Endodermal cell (in vitro differentiated cells): Measurements from ENCODE around the gene COQ2. TPM values are rescaled to one million over a fixed set of nuclear protein-coding genes. Genes with fewer than 3 reads are reported as not detected.

Experiments
- DNase-seq: peaks from one replicate; pipeline ENCODE4 v3.0.0-alpha.2; 2017
- H3K27ac ChIP-seq: 2 replicates; pipeline ENCODE4 v1.5.1; 2013; ENCODE audit warnings: mild to moderate bottlenecking, low read depth, low read length, moderate library complexity
- H3K27me3 ChIP-seq: 2 replicates; pipeline ENCODE4 v1.6.1; 2013; ENCODE audit warnings: mild to moderate bottlenecking, low read length, moderate library complexity; ENCODE audit not compliant: insufficient read depth, control insufficient read depth, poor library complexity, severe bottlenecking
- H3K36me3 ChIP-seq: 2 replicates; pipeline ENCODE4 v1.7.0; 2013; ENCODE audit warnings: mild to moderate bottlenecking, low read length, moderate library complexity; ENCODE audit not compliant: control insufficient read depth, insufficient read depth
- H3K4me1 ChIP-seq: one replicate; pipeline ENCODE4 v1.7.0; 2013; ENCODE audit warnings: low read length; ENCODE audit not compliant: control insufficient read depth, insufficient read depth
- H3K4me3 ChIP-seq: 2 replicates; pipeline ENCODE4 v1.5.1; 2013; ENCODE audit warnings: mild to moderate bottlenecking, low read length, moderate library complexity
- H3K9ac ChIP-seq: 2 replicates; pipeline ENCODE4 v1.6.1; 2013; ENCODE audit warnings: mild to moderate bottlenecking, low read length, moderate library complexity; ENCODE audit not compliant: poor library complexity, severe bottlenecking; ENCODE audit errors: extremely low read depth
- H3K9me3 ChIP-seq: 2 replicates; pipeline ENCODE4 v1.6.1; 2013; ENCODE audit warnings: mild to moderate bottlenecking, low read length, moderate library complexity; ENCODE audit not compliant: control insufficient read depth
- H3K27ac Mint-ChIP-seq: 2 replicates; pipeline ENCODE4 v1.8.0; 2020; ENCODE audit warnings: mixed read lengths
- H3K27me3 Mint-ChIP-seq: 2 replicates; pipeline ENCODE4 v1.8.0; 2021; ENCODE audit warnings: mild to moderate bottlenecking, mixed read lengths; ENCODE audit not compliant: insufficient read depth
- H3K36me3 Mint-ChIP-seq: 2 replicates; pipeline ENCODE4 v1.8.0; 2020; ENCODE audit warnings: low read depth, mixed read lengths
- H3K4me1 Mint-ChIP-seq: 2 replicates; pipeline ENCODE4 v1.8.0; 2020; ENCODE audit warnings: mixed read lengths
- H3K4me3 Mint-ChIP-seq: 2 replicates; pipeline ENCODE4 v1.8.0; 2020; ENCODE audit warnings: mild to moderate bottlenecking, moderate library complexity, mixed read lengths
- H3K9me3 Mint-ChIP-seq: 2 replicates; pipeline ENCODE4 v1.8.0; 2020; ENCODE audit warnings: mild to moderate bottlenecking, mixed read lengths
- WGBS, 2 experiments: methylation state at CpG; one replicate each; pipeline versions ENCODE4 v1.1.5 to v1.1.7; 2013; ENCODE audit warnings: missing lambda C conversion rate in 2 of 2, mixed read lengths in 1 of 2; ENCODE audit not compliant: insufficient coverage in 1 of 2, insufficient read length in 1 of 2; 5-methylcytosine and 5-hydroxymethylcytosine counted together
- total RNA-seq, 2 donors: library from RNA; stranded (reverse); fragmentation: NEBNext Ultra II Directional in 1 of 2; extraction: Animal tissue kit (Norgen Biotek cat#: 25700) in 1 of 2; gene quantifications; 2 replicates in 1 of 2; 3 replicates in 1 of 2; pipeline ENCODE4 v1.2.1, GENCODE V29; 2021
- TF ChIP-seq, protein P1 (sequence below): fragments of 200-600 bp; sonication (generic); conservative IDR thresholded peaks from 2 replicates; pipeline ENCODE4 v1.5.0; 2021; ENCODE audit warnings: antibody characterized with exemption, mild to moderate bottlenecking

The COQ2 gene
- total RNA-seq, 2 donors from 2014 or later: 17.7 to 18.4 TPM

- H3K27ac ChIP-seq: no peak overlapping the region
- no peaks in the 10 kb centered on the region for H3K27me3 Mint-ChIP-seq
- H3K4me3 ChIP-seq: no peak overlapping the region
- H3K9me3 ChIP-seq: peaks cover 6% of the 10 kb centered on the region
- 93 to 97% methylated on average over 6 to 10 of the region's 10 CpGs for WGBS, 2 experiments
- no peak for DNase-seq
- no peaks in the 10 kb centered on the region for H3K27me3 ChIP-seq
- peaks cover 14% of the 10 kb centered on the region for H3K4me1 Mint-ChIP-seq
- no peaks in the 10 kb centered on the region for H3K36me3 Mint-ChIP-seq
- peaks cover 3% of the 10 kb centered on the region for H3K9me3 Mint-ChIP-seq
- no peak overlapping the region for H3K4me3 Mint-ChIP-seq
- TF ChIP-seq, protein P1, sequence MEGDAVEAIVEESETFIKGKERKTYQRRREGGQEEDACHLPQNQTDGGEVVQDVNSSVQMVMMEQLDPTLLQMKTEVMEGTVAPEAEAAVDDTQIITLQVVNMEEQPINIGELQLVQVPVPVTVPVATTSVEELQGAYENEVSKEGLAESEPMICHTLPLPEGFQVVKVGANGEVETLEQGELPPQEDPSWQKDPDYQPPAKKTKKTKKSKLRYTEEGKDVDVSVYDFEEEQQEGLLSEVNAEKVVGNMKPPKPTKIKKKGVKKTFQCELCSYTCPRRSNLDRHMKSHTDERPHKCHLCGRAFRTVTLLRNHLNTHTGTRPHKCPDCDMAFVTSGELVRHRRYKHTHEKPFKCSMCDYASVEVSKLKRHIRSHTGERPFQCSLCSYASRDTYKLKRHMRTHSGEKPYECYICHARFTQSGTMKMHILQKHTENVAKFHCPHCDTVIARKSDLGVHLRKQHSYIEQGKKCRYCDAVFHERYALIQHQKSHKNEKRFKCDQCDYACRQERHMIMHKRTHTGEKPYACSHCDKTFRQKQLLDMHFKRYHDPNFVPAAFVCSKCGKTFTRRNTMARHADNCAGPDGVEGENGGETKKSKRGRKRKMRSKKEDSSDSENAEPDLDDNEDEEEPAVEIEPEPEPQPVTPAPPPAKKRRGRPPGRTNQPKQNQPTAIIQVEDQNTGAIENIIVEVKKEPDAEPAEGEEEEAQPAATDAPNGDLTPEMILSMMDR: no peak
- no peaks in the 10 kb centered on the region for H3K4me1 ChIP-seq
- H3K36me3 ChIP-seq: no peaks in the 10 kb centered on the region
- H3K9ac ChIP-seq: no peak overlapping the region
- no peak overlapping the region for H3K27ac Mint-ChIP-seq
Measured at GRCh38 chr4:83216959-83217683, 67.5 kb downstream of the COQ2 start.

DNA sequence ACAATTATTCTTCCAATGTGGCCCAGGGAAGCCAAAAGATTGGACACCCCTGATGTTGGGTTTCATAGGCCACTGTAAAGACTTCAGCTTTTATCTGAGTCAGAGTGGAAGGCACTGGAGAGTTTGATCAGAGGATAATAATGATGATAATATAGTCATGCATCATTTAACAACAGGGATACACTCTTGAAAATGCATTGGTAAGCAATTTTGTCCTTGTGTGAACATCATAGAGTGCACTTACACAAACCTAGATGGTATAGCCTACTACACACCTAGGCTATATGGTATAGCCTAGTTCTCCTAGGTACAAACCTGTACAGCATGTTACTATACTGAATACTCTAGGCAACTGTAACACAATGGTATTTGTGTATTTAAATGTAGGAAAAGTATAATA is 70.5 kb downstream of the COQ2 start:
- H3K27me3 Mint-ChIP-seq: no peaks in the 10 kb centered on the region
- no peak for DNase-seq
- H3K36me3 Mint-ChIP-seq: no peaks in the 10 kb centered on the region

More for the DNA sequence above, 70.5 kb downstream of the COQ2 start:
- H3K4me3 ChIP-seq: no peak overlapping the region
- no peak overlapping the region for H3K4me3 Mint-ChIP-seq
- no peak overlapping the region for H3K27ac Mint-ChIP-seq
- H3K9me3 Mint-ChIP-seq: peaks cover 11% of the 10 kb centered on the region
- TF ChIP-seq, protein P1: no peak
- H3K9ac ChIP-seq: no peak overlapping the region
- H3K27ac ChIP-seq: no peak overlapping the region
- no peaks in the 10 kb centered on the region for H3K4me1 ChIP-seq
- no peaks in the 10 kb centered on the region for H3K27me3 ChIP-seq
- peaks cover 16% of the 10 kb centered on the region for H3K9me3 ChIP-seq
- peaks cover 27% of the 10 kb centered on the region for H3K4me1 Mint-ChIP-seq
- H3K36me3 ChIP-seq: no peaks in the 10 kb centered on the region

Other genes starting within 250 kb of the COQ2 start
- 10 to 100 TPM; 34.8 to 39.4 TPM for gene COPS4, start 249.6 kb downstream of the COQ2 start, total RNA-seq
- gene PLAC8, start 170.1 kb downstream of the COQ2 start, total RNA-seq: 1 to 10 TPM; 1.8 to 2.6 TPM
- 1 to 10 TPM; 1.1 to 2.7 TPM for gene HPSE, start 50.0 kb upstream of the COQ2 start, total RNA-seq
- gene HELQ, start 171.0 kb upstream of the COQ2 start, total RNA-seq: 10 to 100 TPM; 13.8 to 14.5 TPM
- gene MRPS18C, start 171.3 kb upstream of the COQ2 start, total RNA-seq: 10 to 100 TPM; 62.3 to 63.0 TPM
- 10 to 100 TPM; 26.0 to 26.6 TPM for gene ABRAXAS1, start 200.3 kb upstream of the COQ2 start, total RNA-seq